Left cardiac atrium (tissue), 4 donors: ENCODE data around the gene DISP1. TPM values are rescaled to one million over a fixed set of nuclear protein-coding genes. Genes with fewer than 3 reads are reported as not detected.

ENCODE experiments used
- ATAC-seq, 2 donors: fragments of 200-7000 bp; cut with Tn5 transposase; one replicate each; pipeline ENCODE4 v1.9.1; 2020; ENCODE audit warnings: mild to moderate bottlenecking in 2 of 2, moderate library complexity in 2 of 2
- DNase-seq: peaks from one replicate; pipeline ENCODE4 v3.0.0-alpha.2; 2020
- intact Hi-C, 2 donors: fragments of 100-400 bp; cut with DNase I; formaldehyde crosslinking; loops; one replicate each; pipeline versions ENCODE4 v1.14.1 to v1.15.1; 2022 to 2023
- total RNA-seq, 2 donors: library from RNA; stranded (reverse); fragmentation: NEBNext Ultra II Directional; extraction: Animal tissue kit (Norgen Biotek cat#: 25700); gene quantifications; one replicate each; pipeline ENCODE4 v1.2.1, GENCODE V29; 2021
- donor health status: DM: no; HTN: yes; CAD: no.
- donor health status: DM: no; HTN: yes; CAD: no; lungs with severe emphysema.
- donor health status: DM: yes; HTN: yes; CAD: no.
- donor health status: Dilated cardiomyopathy.

The DISP1 gene
- total RNA-seq, 2 donors from 2014 or later, result 4.2 to 8.0 TPM

GRCh38 chr1:222792744-222793143, 22.1 kb upstream of the DISP1 start:
- intact Hi-C loops, result loop anchor here in 1 of 2 donors (1.0 to 5.0 kb wide), 2 partner anchors 289 to 330 kb away; no protein-coding TSS in a partner anchor
- ATAC-seq, result no peak
- no peak for DNase-seq

- DNase-seq (no peak), ATAC-seq (peak in 1 of 2 donors; percentile 55)
- intact Hi-C loops, result loop anchor here (5.0 kb wide), 2 partner anchors 287 to 327 kb away; no protein-coding TSS in a partner anchor
Measured at GRCh38 chr1:222794656-222795474, 20.0 kb upstream of the DISP1 start.

GRCh38 chr1:222798116-222798515, 16.7 kb upstream of the DISP1 start:
- ATAC-seq (peak in 1 of 2 donors; percentile 25), DNase-seq (no peak)
- intact Hi-C loops, result loop anchor here in 1 of 2 donors (5.0 kb wide), 1 partner anchor 284 kb away; no protein-coding TSS in a partner anchor

- no peak for DNase-seq
- intact Hi-C loops, result loop anchor here in 1 of 2 donors (5.0 kb wide), 1 partner anchor 283 kb away; no protein-coding TSS in a partner anchor
- ATAC-seq, result no peak
Measured at GRCh38 chr1:222798975-222799374, 15.9 kb upstream of the DISP1 start.

GRCh38 chr1:222801067-222801466, 13.8 kb upstream of the DISP1 start:
- ATAC-seq, result no peak
- DNase-seq, result no peak
- intact Hi-C loops, result no loop called here

GRCh38 chr1:222811671-222812070, 3.2 kb upstream of the DISP1 start:
- intact Hi-C loops, result loop anchor here in 1 of 2 donors (5.0 kb wide), 1 partner anchor 271 kb away; no protein-coding TSS in a partner anchor
- DNase-seq (no peak), ATAC-seq (no peak)

- DNase-seq (no peak), ATAC-seq (no peak)
- intact Hi-C loops, result loop anchor here in 1 of 2 donors (5.0 kb wide), 1 partner anchor 268 kb away; no protein-coding TSS in a partner anchor
Measured at GRCh38 chr1:222813866-222814535, 838 bp upstream of the DISP1 start.

- DNase-seq, result no peak
- ATAC-seq, result no peak
- intact Hi-C loops, result no loop called here
Measured at GRCh38 chr1:222815440-222815765, 564 bp downstream of the DISP1 start.

GRCh38 chr1:222817529-222817928, 2.7 kb downstream of the DISP1 start:
- intact Hi-C loops, result no loop called here
- DNase-seq, result no peak
- ATAC-seq, result peak in 1 of 2 donors; percentile 68

- ATAC-seq (no peak), DNase-seq (no peak)
- intact Hi-C loops, result no loop called here
Measured at GRCh38 chr1:222818171-222818570, 3.3 kb downstream of the DISP1 start.

- ATAC-seq, result no peak
- intact Hi-C loops, result no loop called here
Measured at GRCh38 chr1:222820171-222820712, 5.4 kb downstream of the DISP1 start.

GRCh38 chr1:222821239-222821638, 6.4 kb downstream of the DISP1 start:
- DNase-seq (no peak), ATAC-seq (no peak)
- intact Hi-C loops, result no loop called here

More at GRCh38 chr1:222820171-222820712, 5.4 kb downstream of the DISP1 start:
- no peak for DNase-seq

- intact Hi-C loops, result no loop called here
- DNase-seq (no peak), ATAC-seq (no peak)
Measured at GRCh38 chr1:222823695-222824094, 8.9 kb downstream of the DISP1 start.

GRCh38 chr1:222824641-222825040, 9.8 kb downstream of the DISP1 start:
- intact Hi-C loops, result no loop called here
- no peak for ATAC-seq

GRCh38 chr1:222828939-222829338, 14.1 kb downstream of the DISP1 start:
- intact Hi-C loops, result no loop called here
- DNase-seq, result no peak
- ATAC-seq, result no peak

More at GRCh38 chr1:222824641-222825040, 9.8 kb downstream of the DISP1 start:
- DNase-seq, result no peak

GRCh38 chr1:222829868-222830267, 15.0 kb downstream of the DISP1 start:
- peak; percentile 27 to 84 for ATAC-seq
- DNase-seq, result no peak
- intact Hi-C loops, result no loop called here

GRCh38 chr1:222833356-222833876, 18.6 kb downstream of the DISP1 start:
- ATAC-seq, result no peak
- intact Hi-C loops, result no loop called here
- DNase-seq, result no peak

GRCh38 chr1:222843469-222844410, 28.9 kb downstream of the DISP1 start:
- ATAC-seq (peak in 1 of 2 donors; percentile 41), DNase-seq (no peak)
- intact Hi-C loops, result no loop called here

- intact Hi-C loops, result no loop called here
- DNase-seq (no peak), ATAC-seq (no peak)
Measured at GRCh38 chr1:222844411-222844779, 29.6 kb downstream of the DISP1 start.
